Mesenchymal stem cell (in vitro differentiated cells and primary cell): ENCODE measurements around the gene SYTL2.

Source experiments
- DNase-seq: peaks from one replicate; pipeline ENCODE4 v3.0.0-alpha.2; 2013
- H2AFZ ChIP-seq: one replicate; pipeline ENCODE4 v1.6.1; 2013; ENCODE audit warnings: low read depth, mild to moderate bottlenecking, control low read depth, inconsistent platforms, low read length, moderate library complexity
- H2AK5ac ChIP-seq: 2 replicates; pipeline ENCODE4 v1.6.1; 2013; ENCODE audit warnings: low read length, moderate library complexity, mild to moderate bottlenecking, inconsistent platforms; ENCODE audit not compliant: severe bottlenecking
- H2BK120ac ChIP-seq: one replicate; pipeline ENCODE4 v1.6.1; 2013; ENCODE audit warnings: low read depth, mild to moderate bottlenecking, inconsistent platforms, low read length, moderate library complexity
- H2BK12ac ChIP-seq, 2 experiments: one replicate each; pipeline ENCODE4 v1.6.1; 2013; ENCODE audit warnings: inconsistent platforms in 2 of 2, low read length in 2 of 2, mild to moderate bottlenecking in 2 of 2, moderate library complexity in 2 of 2, control low read depth in 1 of 2
- H2BK15ac ChIP-seq: one replicate; pipeline ENCODE4 v1.6.1; 2013; ENCODE audit warnings: mild to moderate bottlenecking, low read depth, inconsistent platforms; ENCODE audit not compliant: poor library complexity, severe bottlenecking
- H2BK5ac ChIP-seq: 2 replicates; pipeline ENCODE4 v1.6.1; 2013; ENCODE audit warnings: low read depth, mild to moderate bottlenecking, low read length, control low read depth, inconsistent platforms; ENCODE audit not compliant: poor library complexity, severe bottlenecking
- H3K14ac ChIP-seq, 2 experiments: one replicate each; pipeline ENCODE4 v1.6.1; 2013; ENCODE audit warnings: inconsistent platforms in 2 of 2, low read length in 2 of 2, control low read depth in 1 of 2, mild to moderate bottlenecking in 1 of 2, moderate library complexity in 1 of 2
- H3K18ac ChIP-seq, 2 experiments: one replicate each; pipeline ENCODE4 v1.6.1; 2013; ENCODE audit warnings: inconsistent platforms in 2 of 2, low read length in 2 of 2, control low read depth in 1 of 2, low read depth in 1 of 2, mild to moderate bottlenecking in 1 of 2
- H3K23ac ChIP-seq, 2 experiments: one replicate each; pipeline ENCODE4 v1.6.1; 2013; ENCODE audit warnings: inconsistent platforms in 2 of 2, low read length in 2 of 2, mild to moderate bottlenecking in 2 of 2, moderate library complexity in 2 of 2, control low read depth in 1 of 2
- H3K27ac ChIP-seq: 2 replicates; pipeline ENCODE4 v1.5.1; 2013; ENCODE audit warnings: mild to moderate bottlenecking, moderate library complexity, low read length, control low read depth, inconsistent platforms; ENCODE audit not compliant: poor library complexity, severe bottlenecking
- H3K27me3 ChIP-seq, 2 experiments: 2 replicates each; pipeline versions ENCODE4 v1.6.1 to v1.7.0; 2013; ENCODE audit warnings: low read length in 2 of 2, mild to moderate bottlenecking in 2 of 2, moderate library complexity in 2 of 2, control low read depth in 1 of 2, inconsistent platforms in 1 of 2; ENCODE audit not compliant: control insufficient read depth in 1 of 2, insufficient read depth in 1 of 2
- H3K36me3 ChIP-seq, 2 experiments: 2 replicates each; pipeline versions ENCODE4 v1.6.1 to v1.7.0; 2013; ENCODE audit warnings: low read length in 2 of 2, control low read depth in 1 of 2, inconsistent platforms in 1 of 2, low read depth in 1 of 2, mild to moderate bottlenecking in 1 of 2; ENCODE audit not compliant: insufficient read depth in 2 of 2, control insufficient read depth in 1 of 2
- H3K4ac ChIP-seq, 2 experiments: one replicate each; pipeline ENCODE4 v1.6.1; 2013; ENCODE audit warnings: inconsistent platforms in 2 of 2, low read length in 2 of 2, mild to moderate bottlenecking in 2 of 2, moderate library complexity in 2 of 2, control low read depth in 1 of 2, low read depth in 1 of 2
- H3K4me1 ChIP-seq: 2 replicates; pipeline ENCODE4 v1.6.1; 2013; ENCODE audit warnings: low read depth, low read length, control low read depth; ENCODE audit not compliant: control insufficient read depth, insufficient read depth
- H3K4me2 ChIP-seq: 2 replicates; pipeline ENCODE4 v1.6.1; 2013; ENCODE audit warnings: low read length, mild to moderate bottlenecking, inconsistent platforms; ENCODE audit not compliant: poor library complexity, severe bottlenecking
- H3K4me3 ChIP-seq, 2 experiments: 2 replicates each; pipeline versions ENCODE4 v1.5.1 to v1.7.0; 2013; ENCODE audit warnings: low read length in 2 of 2, mild to moderate bottlenecking in 2 of 2, control low read depth in 1 of 2, low read depth in 1 of 2; ENCODE audit not compliant: insufficient read depth in 1 of 2
- H3K79me1 ChIP-seq: replicated peaks from 2 replicates; pipeline ENCODE4 v1.6.1; 2013; ENCODE audit warnings: mild to moderate bottlenecking, control low read depth, low read length, inconsistent platforms; ENCODE audit not compliant: poor library complexity, severe bottlenecking
- H3K9ac ChIP-seq: 2 replicates; pipeline ENCODE4 v1.7.0; 2013; ENCODE audit warnings: mild to moderate bottlenecking, low read length, moderate library complexity
- H3K9me3 ChIP-seq: 2 replicates; pipeline ENCODE4 v1.7.0; 2013; ENCODE audit warnings: mild to moderate bottlenecking, low read length; ENCODE audit not compliant: control insufficient read depth
- H4K8ac ChIP-seq: one replicate; pipeline ENCODE4 v1.6.1; 2013; ENCODE audit warnings: inconsistent platforms, mild to moderate bottlenecking, low read length, moderate library complexity
- H4K91ac ChIP-seq: one replicate; pipeline ENCODE4 v1.6.1; 2013; ENCODE audit warnings: mild to moderate bottlenecking, low read length, inconsistent platforms
- WGBS: methylation state at CpG from one replicate; pipeline ENCODE4 v1.1.7; 2013; ENCODE audit warnings: mixed read lengths; 5-methylcytosine and 5-hydroxymethylcytosine counted together

SYTL2 gene

DNA sequence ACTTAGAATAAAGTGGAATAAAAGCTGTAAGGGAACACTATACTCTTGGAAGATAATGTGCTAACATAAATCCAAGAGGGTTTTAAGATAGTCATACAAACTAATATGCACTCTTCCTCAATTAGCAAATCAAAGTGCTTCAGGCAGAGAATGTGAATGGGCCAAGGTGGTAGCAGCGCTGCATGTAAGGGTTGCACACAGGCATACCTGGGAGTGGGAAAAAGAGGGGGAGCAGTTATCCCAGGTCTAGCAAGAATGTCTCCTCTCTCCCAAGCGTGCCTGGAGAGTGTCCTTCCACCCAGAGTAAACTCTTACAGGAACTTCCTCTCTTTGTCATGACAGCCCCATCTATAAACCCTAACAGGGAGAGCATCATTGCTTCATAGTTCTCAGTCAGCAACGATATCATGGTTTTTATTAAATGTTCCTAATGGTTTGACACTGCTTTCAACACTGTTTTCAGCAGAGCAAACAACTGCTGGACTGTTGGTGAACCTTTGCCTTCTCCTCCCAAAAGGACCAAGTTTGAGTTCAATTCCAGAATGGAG lies 61.6 kb downstream of the SYTL2 start:
- Histone ChIP-seq H4K91ac (no peak overlapping the region), H2BK12ac (no peak overlapping the region), H3K4me1 (peaks cover 5% of the 10 kb centered on the region), H3K79me1 (no peaks in the 10 kb centered on the region), H4K8ac (no peak overlapping the region), H2BK5ac (no peak overlapping the region), H3K27ac (no peak overlapping the region), H3K23ac (no peak overlapping the region), H2BK15ac (no peak overlapping the region), H2BK120ac (no peak overlapping the region), H3K27me3 (no peaks in the 10 kb centered on the region), H3K4me3 (no peak overlapping the region), H3K4ac (no peak overlapping the region), H3K18ac (no peak overlapping the region), H3K9ac (no peak overlapping the region), H3K14ac (no peak overlapping the region), H2AFZ (no peak overlapping the region), H3K9me3 (no peaks in the 10 kb centered on the region), H3K36me3 (no peaks in the 10 kb centered on the region), H2AK5ac (no peak overlapping the region), H3K4me2 (no peak overlapping the region)
- DNase-seq: no peak
- WGBS: 85% methylated on average over 3 of the region's 3 CpGs

DNA sequence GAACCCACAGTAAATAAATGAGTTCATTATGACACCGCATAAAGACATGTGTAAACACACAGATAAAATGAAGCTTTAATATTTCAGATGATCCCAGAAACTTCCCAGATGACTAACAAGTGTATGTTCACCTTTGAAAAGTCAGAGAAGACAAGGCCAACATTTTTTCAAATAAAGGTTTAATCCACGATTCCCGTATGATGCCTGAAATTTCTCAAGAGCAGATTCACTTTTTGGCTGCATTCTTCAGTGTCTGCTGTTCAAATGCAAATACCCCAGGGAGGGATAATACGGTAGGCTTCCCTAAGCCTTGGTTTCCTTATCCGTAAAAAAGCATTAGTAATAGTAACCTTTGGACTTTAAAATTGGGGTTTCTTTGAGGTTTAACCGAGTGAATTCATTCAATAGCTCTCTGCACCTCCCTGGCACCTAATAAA lies 62.5 kb downstream of the SYTL2 start:
- Histone ChIP-seq H3K36me3 (no peaks in the 10 kb centered on the region), H3K27ac (no peak overlapping the region), H4K91ac (no peak overlapping the region), H2BK12ac (no peak overlapping the region), H3K9ac (no peak overlapping the region), H3K18ac (no peak overlapping the region), H3K4me1 (peaks cover 5% of the 10 kb centered on the region), H2AK5ac (no peak overlapping the region), H3K9me3 (no peaks in the 10 kb centered on the region), H3K4me2 (no peak overlapping the region), H3K23ac (no peak overlapping the region), H3K79me1 (no peaks in the 10 kb centered on the region), H2BK120ac (no peak overlapping the region), H3K14ac (no peak overlapping the region), H2AFZ (no peak overlapping the region), H3K27me3 (no peaks in the 10 kb centered on the region), H3K4me3 (no peak overlapping the region), H2BK15ac (no peak overlapping the region), H3K4ac (no peak overlapping the region), H2BK5ac (no peak overlapping the region), H4K8ac (no peak overlapping the region)
- no peak for DNase-seq
- 54% methylated on average over 5 of the region's 6 CpGs for WGBS

DNA sequence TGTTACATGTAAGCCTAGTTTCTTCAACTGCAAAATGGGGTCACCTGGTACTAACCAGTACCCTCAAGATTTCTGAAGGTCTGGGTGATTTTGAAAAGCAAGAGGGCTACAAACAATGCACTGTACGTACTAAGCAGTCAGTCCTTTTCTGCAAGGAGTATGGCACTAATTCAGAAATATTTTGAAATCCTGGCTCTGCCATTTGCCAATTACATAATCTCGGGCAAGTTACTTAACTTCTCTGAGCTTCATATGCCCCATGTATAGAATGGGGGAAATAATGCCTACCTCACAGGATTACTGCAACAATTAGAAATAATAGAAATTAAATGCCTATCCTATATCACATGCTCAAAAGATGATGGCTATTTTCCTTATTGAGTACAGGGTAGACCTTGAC lies 64.3 kb downstream of the SYTL2 start:
- H3K9me3 ChIP-seq: no peaks in the 10 kb centered on the region
- WGBS: 100% methylated on average over 1 of the region's 2 CpGs
- H2BK15ac ChIP-seq: no peak overlapping the region
- H2BK120ac ChIP-seq: no peak overlapping the region
- H3K23ac ChIP-seq: no peak overlapping the region
- no peaks in the 10 kb centered on the region for H3K36me3 ChIP-seq
- H3K4me1 ChIP-seq: peaks cover 3% of the 10 kb centered on the region
- H3K4ac ChIP-seq: no peak overlapping the region
- no peak for DNase-seq
- H2AFZ ChIP-seq: no peak overlapping the region
- no peak overlapping the region for H3K9ac ChIP-seq
- H2BK12ac ChIP-seq: no peak overlapping the region
- H4K91ac ChIP-seq: no peak overlapping the region
- no peak overlapping the region for H4K8ac ChIP-seq
- H3K79me1 ChIP-seq: no peaks in the 10 kb centered on the region
- no peak overlapping the region for H3K14ac ChIP-seq
- H3K4me2 ChIP-seq: no peak overlapping the region
- H2BK5ac ChIP-seq: no peak overlapping the region
- H3K27ac ChIP-seq: no peak overlapping the region
- H3K27me3 ChIP-seq: no peaks in the 10 kb centered on the region
- no peak overlapping the region for H2AK5ac ChIP-seq
- H3K4me3 ChIP-seq: no peak overlapping the region
- no peak overlapping the region for H3K18ac ChIP-seq

DNA sequence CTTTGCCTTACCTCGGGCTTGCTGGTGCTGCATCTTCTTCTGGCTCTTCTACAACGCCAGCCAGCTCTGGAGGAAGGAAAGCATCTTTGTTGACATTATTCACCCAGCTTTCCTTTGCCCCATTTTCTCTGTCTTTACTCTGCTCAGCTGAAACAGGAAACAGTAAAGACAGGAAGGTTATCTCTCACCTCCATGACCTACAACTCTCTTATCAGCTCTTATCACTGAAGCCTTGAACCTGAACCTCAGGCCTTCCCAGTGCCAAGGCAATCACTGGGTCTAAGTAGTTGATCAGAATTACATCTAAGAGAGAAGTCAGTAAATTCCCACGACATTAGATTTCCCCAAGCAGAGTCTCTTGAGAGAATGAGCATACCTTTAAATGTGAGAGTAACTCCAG lies 65.3 kb downstream of the SYTL2 start:
- Histone ChIP-seq H3K27ac (no peak overlapping the region), H3K9me3 (no peaks in the 10 kb centered on the region), H2BK5ac (no peak overlapping the region), H4K91ac (no peak overlapping the region), H2BK120ac (no peak overlapping the region), H3K18ac (no peak overlapping the region), H2BK15ac (no peak overlapping the region), H2AK5ac (no peak overlapping the region), H4K8ac (no peak overlapping the region), H3K14ac (no peak overlapping the region), H3K4me2 (no peak overlapping the region), H3K36me3 (no peaks in the 10 kb centered on the region), H2BK12ac (no peak overlapping the region), H2AFZ (no peak overlapping the region), H3K4me3 (no peak overlapping the region), H3K4ac (no peak overlapping the region), H3K27me3 (no peaks in the 10 kb centered on the region), H3K79me1 (no peaks in the 10 kb centered on the region), H3K4me1 (peaks cover 1% of the 10 kb centered on the region), H3K9ac (no peak overlapping the region), H3K23ac (no peak overlapping the region)
- no peak for DNase-seq
- 57% methylated on average over 2 of the region's 3 CpGs for WGBS
